Cardiac muscle cell (in vitro differentiated cells and primary cell): ENCODE data around the gene CCDC6. TPM values are rescaled to one million over a fixed set of nuclear protein-coding genes. Genes with fewer than 3 reads are reported as not detected.

Experiments used
- DNase-seq, 2 donors: peaks; one replicate each; pipeline versions ENCODE4 v3.0.0 to v3.0.0-alpha.2; 2010 to 2017; ENCODE audit warnings: low read depth in 1 of 2, low spot score in 1 of 2
- H3K27ac ChIP-seq: fragments of 200-600 bp; sonication (generic); 2 replicates; pipeline ENCODE4 v1.5.1; 2016
- H3K27me3 ChIP-seq: fragments of 200-600 bp; sonication (generic); 2 replicates; pipeline ENCODE4 v1.6.0; 2016; ENCODE audit warnings: control low read depth
- H3K36me3 ChIP-seq: fragments of 200-600 bp; sonication (generic); 2 replicates; pipeline ENCODE4 v1.5.1; 2016; ENCODE audit warnings: control low read depth
- H3K4me1 ChIP-seq: fragments of 200-600 bp; sonication (generic); 2 replicates; pipeline ENCODE4 v1.8.1; 2017; ENCODE audit warnings: low read depth, mild to moderate bottlenecking, mixed run types
- H3K4me3 ChIP-seq: fragments of 200-600 bp; sonication (generic); 2 replicates; pipeline ENCODE4 v1.5.1; 2016; ENCODE audit warnings: mild to moderate bottlenecking
- H3K9me3 ChIP-seq: fragments of 200-600 bp; sonication (generic); 2 replicates; pipeline ENCODE4 v1.5.1; 2017; ENCODE audit warnings: low read depth, mild to moderate bottlenecking, control low read depth
- polyA plus RNA-seq: library from polyadenylated mRNA; unstranded; fragments of >200 nt; fragmentation: Nextera tagmentation; extraction: Ambion mirVana; gene quantifications from 2 replicates; pipeline ENCODE4 v1.2.1, GENCODE V29; 2016
- total RNA-seq: library from RNA; depleted of rRNA; stranded (reverse); fragments of >200 nt; gene quantifications from 2 replicates; pipeline ENCODE4 v1.2.3, GENCODE V29; 2016
- TF ChIP-seq, protein P1 (sequence below): IDR thresholded peaks from 2 replicates; pipeline ENCODE4 v1.5.1; 2012; ENCODE audit warnings: low read depth, mild to moderate bottlenecking, low read length

CCDC6 gene
- total and polyA plus RNA-seq, 2 experiments from 2014 or later: 11.0 to 22.2 TPM

DNA sequence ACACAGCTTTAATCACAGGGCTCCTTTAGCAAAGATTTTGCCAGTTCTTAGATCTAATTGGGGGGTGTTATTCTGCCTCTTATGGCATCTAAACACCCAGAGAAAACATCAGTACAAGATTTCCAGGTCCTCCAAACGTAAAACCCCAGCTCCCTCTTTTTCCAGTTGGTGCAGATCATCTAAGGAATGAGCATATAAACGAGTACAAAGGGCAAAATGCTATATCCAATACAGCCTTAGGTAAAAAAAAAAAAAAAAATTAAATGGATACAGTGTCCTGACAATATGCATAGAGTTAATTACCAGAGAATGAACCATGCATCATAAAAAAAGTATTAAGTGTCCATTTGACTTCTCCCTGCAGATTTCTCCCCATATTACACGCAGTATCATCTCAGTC, 50.3 kb downstream of the CCDC6 start:
- peaks cover 8% of the 10 kb centered on the region for H3K4me1 ChIP-seq

GRCh38 chr10:59854571-59854970, 51.8 kb downstream of the CCDC6 start:
- TF ChIP-seq, protein P1, sequence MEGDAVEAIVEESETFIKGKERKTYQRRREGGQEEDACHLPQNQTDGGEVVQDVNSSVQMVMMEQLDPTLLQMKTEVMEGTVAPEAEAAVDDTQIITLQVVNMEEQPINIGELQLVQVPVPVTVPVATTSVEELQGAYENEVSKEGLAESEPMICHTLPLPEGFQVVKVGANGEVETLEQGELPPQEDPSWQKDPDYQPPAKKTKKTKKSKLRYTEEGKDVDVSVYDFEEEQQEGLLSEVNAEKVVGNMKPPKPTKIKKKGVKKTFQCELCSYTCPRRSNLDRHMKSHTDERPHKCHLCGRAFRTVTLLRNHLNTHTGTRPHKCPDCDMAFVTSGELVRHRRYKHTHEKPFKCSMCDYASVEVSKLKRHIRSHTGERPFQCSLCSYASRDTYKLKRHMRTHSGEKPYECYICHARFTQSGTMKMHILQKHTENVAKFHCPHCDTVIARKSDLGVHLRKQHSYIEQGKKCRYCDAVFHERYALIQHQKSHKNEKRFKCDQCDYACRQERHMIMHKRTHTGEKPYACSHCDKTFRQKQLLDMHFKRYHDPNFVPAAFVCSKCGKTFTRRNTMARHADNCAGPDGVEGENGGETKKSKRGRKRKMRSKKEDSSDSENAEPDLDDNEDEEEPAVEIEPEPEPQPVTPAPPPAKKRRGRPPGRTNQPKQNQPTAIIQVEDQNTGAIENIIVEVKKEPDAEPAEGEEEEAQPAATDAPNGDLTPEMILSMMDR: no peak
- H3K4me1 ChIP-seq: peaks cover 8% of the 10 kb centered on the region
- H3K36me3 ChIP-seq: no peaks in the 10 kb centered on the region
- DNase-seq: no peak
- no peaks in the 10 kb centered on the region for H3K9me3 ChIP-seq
- no peaks in the 10 kb centered on the region for H3K27me3 ChIP-seq
- no peak overlapping the region for H3K27ac ChIP-seq
- H3K4me3 ChIP-seq: no peak overlapping the region

More for the DNA sequence above, 50.3 kb downstream of the CCDC6 start:
- H3K27me3 ChIP-seq: no peaks in the 10 kb centered on the region
- no peak for DNase-seq
- H3K36me3 ChIP-seq: no peaks in the 10 kb centered on the region
- no peak overlapping the region for H3K27ac ChIP-seq
- H3K9me3 ChIP-seq: no peaks in the 10 kb centered on the region
- H3K4me3 ChIP-seq: no peak overlapping the region
- TF ChIP-seq, protein P1: no peak

DNA sequence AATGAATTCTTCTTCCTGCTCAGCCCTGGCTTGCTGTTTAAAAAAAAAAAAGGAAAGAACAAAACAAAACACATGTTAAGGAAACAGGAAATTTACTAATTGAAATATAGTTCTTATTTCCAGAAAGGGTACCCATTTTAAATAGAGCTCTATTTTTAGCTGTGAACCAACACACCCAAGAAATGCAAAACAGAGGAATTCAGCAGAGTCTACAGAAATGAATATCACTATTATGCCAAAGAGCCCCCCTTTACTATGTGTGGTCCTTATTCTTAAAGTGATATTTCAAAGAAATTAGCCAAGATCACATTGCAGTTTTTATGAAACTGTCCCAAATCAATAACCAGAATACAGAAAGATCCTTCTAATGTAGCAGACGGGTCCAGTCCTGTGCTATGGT, 53.7 kb downstream of the CCDC6 start:
- DNase-seq: no peak
- peaks cover 6% of the 10 kb centered on the region for H3K36me3 ChIP-seq
- no peak overlapping the region for H3K4me3 ChIP-seq
- TF ChIP-seq, protein P1: no peak
- H3K27me3 ChIP-seq: no peaks in the 10 kb centered on the region
- H3K27ac ChIP-seq: no peak overlapping the region
- no peaks in the 10 kb centered on the region for H3K4me1 ChIP-seq
- H3K9me3 ChIP-seq: no peaks in the 10 kb centered on the region

DNA sequence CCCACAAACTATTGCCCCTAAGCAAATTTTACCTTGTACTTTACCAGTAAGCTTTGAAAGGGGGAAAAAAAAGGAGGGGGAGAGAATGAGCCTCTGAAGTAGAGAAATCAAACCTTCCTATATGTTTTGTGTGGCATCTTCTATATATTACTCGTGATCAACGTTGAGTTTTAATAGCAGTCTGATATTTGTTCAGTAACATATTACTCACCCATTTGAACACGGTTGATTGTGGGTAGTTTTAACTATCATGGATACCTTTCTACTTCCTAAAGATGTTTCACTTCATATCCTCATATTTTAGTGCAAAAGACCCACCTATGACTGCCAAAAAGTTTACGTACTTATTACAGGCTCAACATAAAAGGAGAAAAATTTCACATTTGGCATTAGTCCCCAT, 54.5 kb downstream of the CCDC6 start:
- no peaks in the 10 kb centered on the region for H3K4me1 ChIP-seq
- no peak overlapping the region for H3K27ac ChIP-seq
- no peak overlapping the region for H3K4me3 ChIP-seq
- no peaks in the 10 kb centered on the region for H3K9me3 ChIP-seq
- no peak for DNase-seq
- no peaks in the 10 kb centered on the region for H3K27me3 ChIP-seq
- TF ChIP-seq, protein P1: no peak
- H3K36me3 ChIP-seq: peaks cover 6% of the 10 kb centered on the region

- DNase-seq: no peak
- H3K36me3 ChIP-seq: peaks cover 6% of the 10 kb centered on the region
- no peaks in the 10 kb centered on the region for H3K4me1 ChIP-seq
- H3K27me3 ChIP-seq: no peaks in the 10 kb centered on the region
- TF ChIP-seq, protein P1: no peak
- no peaks in the 10 kb centered on the region for H3K9me3 ChIP-seq
- no peak overlapping the region for H3K4me3 ChIP-seq
- H3K27ac ChIP-seq: no peak overlapping the region
Measured at GRCh38 chr10:59847888-59848287, 58.5 kb downstream of the CCDC6 start.

DNA sequence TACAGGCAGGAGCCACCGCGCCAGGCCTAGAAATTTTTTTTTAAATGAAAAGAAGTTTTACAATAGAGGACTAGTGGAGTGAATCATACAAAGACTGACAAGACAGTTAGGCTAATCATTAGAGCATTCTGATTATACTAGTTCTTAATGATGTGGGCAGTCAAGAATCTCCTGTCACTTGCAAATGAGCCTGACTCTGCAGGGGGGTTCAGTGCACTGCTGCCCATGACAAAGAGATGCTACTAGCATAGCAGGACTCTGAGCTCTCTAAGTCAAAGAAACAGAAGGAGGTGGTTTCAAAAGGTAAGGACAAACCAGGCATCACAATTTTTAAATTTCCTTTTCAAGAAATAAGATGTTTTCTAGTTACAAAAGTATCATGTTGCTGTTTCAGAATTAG, 59.0 kb downstream of the CCDC6 start:
- TF ChIP-seq, protein P1: no peak
- Histone ChIP-seq H3K27me3 (no peaks in the 10 kb centered on the region), H3K9me3 (no peaks in the 10 kb centered on the region), H3K4me1 (no peaks in the 10 kb centered on the region), H3K36me3 (peaks cover 6% of the 10 kb centered on the region), H3K4me3 (no peak overlapping the region), H3K27ac (no peak overlapping the region)
- no peak for DNase-seq
